ENCODE measurements around the gene WWOX.

- TF ChIP-seq POLR2AphosphoS5 (IDR thresholded peaks at IDR 0.05; ENCODE audit: insufficient read depth, low read depth, low read length) (no peak), EZH2 (IDR thresholded peaks at IDR 0.05; ENCODE audit: borderline replicate concordance, low read depth, low read length, severe bottlenecking) (no peak), CTCF (IDR thresholded peaks at IDR 0.05; ENCODE audit: extremely low read depth in 1 of 2, insufficient read depth in 1 of 2, low read depth in 1 of 2, low read length in 2 of 2) (no peak), FOS (IDR thresholded peaks at IDR 0.05; ENCODE audit: borderline replicate concordance, insufficient read depth, low read length) (no peak), MAX (IDR thresholded peaks at IDR 0.05; ENCODE audit: insufficient read depth, insufficient read length) (no peak)
These were observed 352.6 kb downstream of the WWOX start for GRCh38 chr16:78452025-78452555.
